K562 (cell line): ENCODE data around the gene LHX3. TPM values are rescaled to one million over a fixed set of nuclear protein-coding genes. Genes with fewer than 3 reads are reported as not detected.

ENCODE experiments used
- ATAC-seq: fragments of 200-7000 bp; cut with Tn5 transposase; 3 replicates; pipeline ENCODE4 v1.9.1; 2020; ENCODE audit warnings: moderate library complexity
- BruUV-seq: library from RNA; stranded (reverse); fragments of 400-500 nt; replicated peaks from 2 replicates; lab custom pipeline; 2021; lab: Mats Ljungman, UMichigan
- CTCF ChIA-PET: fragments of 300-600 bp; formaldehyde crosslinking; extraction: SDS; loops from one replicate; lab custom pipeline; 2021; ENCODE audit warnings: low intra/inter-chr PET ratio; lab: Yijun Ruan, JAX
- POLR2A ChIA-PET: fragments of 300-600, 350-650 bp; sonication (Branson Sonifier 250); formaldehyde crosslinking; extraction: SDS; loops from one replicate; lab custom pipeline; 2021; ENCODE audit warnings: antibody characterized with exemption, inconsistent platforms; lab: Yijun Ruan, JAX
- DNase-seq, 4 experiments: peaks; one replicate each; pipeline versions ENCODE4 v3.0.0 to v3.0.0-alpha.2; 2011 to 2018; ENCODE audit warnings: low spot score in 3 of 4, mixed read lengths in 3 of 4; ENCODE audit errors: extremely low read depth in 1 of 4
- FAIRE-seq: peaks from 2 replicates; lab custom pipeline; 2011; peaks lifted over from hg19 to GRCh38; lab: Jason Lieb, UNC
- H2AFZ ChIP-seq: 2 replicates; pipeline ENCODE4 v1.6.0; 2011; ENCODE audit warnings: low read depth, low read length, control low read depth, inconsistent platforms
- H3K27ac ChIP-seq: fragments of 200-600 bp; 3 replicates; pipeline ENCODE4 v1.8.0; 2011; ENCODE audit warnings: low read depth, mild to moderate bottlenecking, control low read depth, inconsistent platforms, low read length, moderate library complexity, mixed read lengths; ENCODE audit errors: extremely low read depth
- H3K27me3 ChIP-seq, 2 experiments: fragments of 300-600 bp in 1 of 2; 2 replicates in 1 of 2; 3 replicates in 1 of 2; pipeline versions ENCODE4 v1.6.0 to v1.8.0; 2011; ENCODE audit warnings: inconsistent platforms in 2 of 2, low read length in 2 of 2, mild to moderate bottlenecking in 1 of 2, mixed read lengths in 1 of 2, moderate library complexity in 1 of 2; ENCODE audit not compliant: control insufficient read depth in 2 of 2, insufficient read depth in 2 of 2
- H3K36me3 ChIP-seq: fragments of 300-600 bp; 3 replicates; pipeline ENCODE4 v1.8.0; 2011; ENCODE audit warnings: mild to moderate bottlenecking, low read length, inconsistent platforms; ENCODE audit not compliant: control insufficient read depth, insufficient read depth
- H3K4me1 ChIP-seq, 2 experiments: fragments of 200-600 bp in 1 of 2; replicated peaks in 1 of 2; 2 replicates in 1 of 2; 3 replicates in 1 of 2; pipeline versions ENCODE4 v1.5.1 to v1.8.0; 2011; ENCODE audit warnings: inconsistent platforms in 2 of 2, low read length in 2 of 2, mild to moderate bottlenecking in 1 of 2, mixed read lengths in 1 of 2, moderate library complexity in 1 of 2; ENCODE audit not compliant: control insufficient read depth in 2 of 2, insufficient read depth in 2 of 2
- H3K4me2 ChIP-seq: 2 replicates; pipeline ENCODE4 v1.6.1; 2011; ENCODE audit warnings: low read length, control low read depth, inconsistent platforms, mixed read lengths; ENCODE audit not compliant: insufficient read depth
- H3K4me3 ChIP-seq: fragments of 200-600 bp; sonication (generic), shearing (Covaris generic); 2 replicates; pipeline ENCODE4 v1.5.1; 2016; ENCODE audit warnings: control low read depth, inconsistent platforms
- H3K79me2 ChIP-seq: fragments of 200-600 bp; 3 replicates; pipeline ENCODE4 v1.8.0; 2011; ENCODE audit warnings: low read length, inconsistent platforms; ENCODE audit not compliant: control insufficient read depth, insufficient read depth
- H3K9ac ChIP-seq, 2 experiments: 2 replicates each; pipeline versions ENCODE4 v1.6.0 to v1.6.1; 2011; ENCODE audit warnings: low read depth in 2 of 2, low read length in 2 of 2, control low read depth in 1 of 2, inconsistent platforms in 1 of 2, mild to moderate bottlenecking in 1 of 2, mixed read lengths in 1 of 2; ENCODE audit not compliant: insufficient read depth in 1 of 2
- H3K9me1 ChIP-seq: one replicate; pipeline ENCODE4 v1.6.0; 2011; ENCODE audit warnings: inconsistent platforms, mild to moderate bottlenecking, low read length, moderate library complexity; ENCODE audit not compliant: control insufficient read depth, insufficient read depth
- H3K9me3 ChIP-seq: replicated peaks from 2 replicates; pipeline ENCODE4 v1.5.1; 2011; ENCODE audit warnings: low read depth, low read length, inconsistent platforms; ENCODE audit not compliant: control insufficient read depth, insufficient read depth
- H4K20me1 ChIP-seq: replicated peaks from 2 replicates; pipeline ENCODE4 v1.6.1; 2011; ENCODE audit warnings: low read length, inconsistent platforms, mixed read lengths; ENCODE audit not compliant: control insufficient read depth, insufficient read depth
- CHD2 ChIP-seq: IDR thresholded peaks from 2 replicates; pipeline ENCODE4 v1.6.1; 2011; ENCODE audit warnings: low read depth, low read length
- E2F5 ChIP-seq: sonication (generic); formaldehyde crosslinking; IDR thresholded peaks from 2 replicates; pipeline ENCODE4 v1.8.0; 2022; ENCODE audit warnings: mild to moderate bottlenecking, missing genetic modification reagents
- ESRRB ChIP-seq: fragments of 250-450 bp; sonication (Bioruptor Pico); IDR thresholded peaks from 2 replicates; pipeline ENCODE4 v1.5.0; 2020; ENCODE audit warnings: mild to moderate bottlenecking, moderate library complexity, borderline replicate concordance
- NFATC3 ChIP-seq: fragments of 450-650 bp; IDR thresholded peaks from 2 replicates; pipeline ENCODE4 v1.6.1; 2017; ENCODE audit warnings: mild to moderate bottlenecking
- NFIC ChIP-seq: fragments of 450-650 bp; IDR thresholded peaks from 2 replicates; pipeline ENCODE4 v1.6.1; 2017; ENCODE audit warnings: mild to moderate bottlenecking, inconsistent platforms
- RNF219 ChIP-seq: fragments of 250-450 bp; sonication (Bioruptor Pico); IDR thresholded peaks from 2 replicates; pipeline ENCODE4 v1.5.0; 2022; ENCODE audit warnings: mild to moderate bottlenecking
- ZBTB2 ChIP-seq: fragments of 450-650 bp; IDR thresholded peaks from 2 replicates; pipeline ENCODE4 v1.6.1; 2016; ENCODE audit warnings: antibody characterized with exemption
- ZNF282 ChIP-seq: sonication (generic); formaldehyde crosslinking; IDR thresholded peaks from 2 replicates; pipeline ENCODE4 v1.8.1; 2023; ENCODE audit warnings: missing genetic modification reagents
- ZNF318 ChIP-seq, 2 experiments: fragments of 450-650 bp; IDR thresholded peaks; 2 replicates each; pipeline ENCODE4 v1.6.1; 2016; ENCODE audit warnings: mild to moderate bottlenecking in 2 of 2, borderline replicate concordance in 1 of 2, low read depth in 1 of 2, moderate library complexity in 1 of 2
- WGBS: fragments of 100-300 bp; shearing (Covaris generic); methylation state at CpG from one replicate; pipeline ENCODE4 v1.1.6; 2016; ENCODE audit warnings: low coverage, mixed read lengths; ENCODE audit not compliant: insufficient coverage; ENCODE audit errors: missing lambda C conversion rate; 5-methylcytosine and 5-hydroxymethylcytosine counted together
- in situ Hi-C: fragments of 300-500 bp; cut with MboI; formaldehyde crosslinking; loops from 4 replicates; pipeline ENCODE4 v1.15.0; 2018; ENCODE audit warnings: inconsistent platforms, mixed read lengths
- intact Hi-C: fragments of 100-400 bp; cut with micrococcal nuclease; formaldehyde crosslinking; loops from 2 replicates; pipeline ENCODE4 v1.14.2; 2022
- polyA plus RNA-seq, 8 experiments: library from polyadenylated mRNA; depleted of rRNA in 4 of 8; stranded (reverse) in 5 of 8; unstranded in 3 of 8; fragments of >200 nt; fragmentation: Nextera tagmentation in 2 of 8; fragmentation: Illumina TruSeq in 1 of 8; extraction: Ambion mirVana in 2 of 8; extraction: Trizol in 1 of 8; gene quantifications; 2 replicates each; pipeline versions ENCODE4 v1.2.1 to v1.2.3, GENCODE V29; 2011 to 2014; ENCODE audit warnings: inconsistent platforms in 1 of 8, missing spikeins in 1 of 8
- total RNA-seq, 7 experiments: library from RNA; depleted of rRNA in 6 of 7; stranded (reverse); fragments of >200 nt in 6 of 7; fragmentation: Illumina TruSeq in 2 of 7; extraction: Trizol in 2 of 7; gene quantifications; 2 replicates each; pipeline versions ENCODE4 v1.2.1 to v1.2.3, GENCODE V29; 2011 to 2021; ENCODE audit warnings: low replicate concordance in 1 of 7

Gene LHX3
- total and polyA plus RNA-seq, 9 of the 15 experiments (the other 6 are each of a cell fraction or from before 2014, with no cell fraction given), result 0.09 TPM; not detected in 8

- BruUV-seq, result no TSS peak
- H3K27ac ChIP-seq, result no peak overlapping the region
- H3K27me3 ChIP-seq, result peaks cover 17 to 62% of the 10 kb centered on the region in 2 experiments; a peak in 4 of 5 replicates
- no peak overlapping the region for H3K4me2 ChIP-seq
- no peaks in the 10 kb centered on the region for H3K9me3 ChIP-seq
- no peaks in the 10 kb centered on the region for H3K36me3 ChIP-seq
- H3K9ac ChIP-seq, result no peak overlapping the region
- ATAC-seq (no peak), FAIRE-seq (no peak), DNase-seq (no peak)
- WGBS, result 16% methylated on average over 9 of the region's 10 CpGs
- intact Hi-C loops, result no loop called here
- H3K9me1 ChIP-seq, result no peaks in the 10 kb centered on the region
- no peaks in the 10 kb centered on the region for H3K79me2 ChIP-seq
- ChIA-PET POLR2A (no interaction called here), CTCF (no interaction called here)
- no peak overlapping the region for H2AFZ ChIP-seq
- peaks cover 0 to 80% of the 10 kb centered on the region in 2 experiments; a peak in 3 of 5 replicates for H3K4me1 ChIP-seq
- in situ Hi-C loops, result no loop called here
- no peak overlapping the region for H3K4me3 ChIP-seq
- peaks cover 6% of the 10 kb centered on the region; the same call in 1 of the 2 replicates for H4K20me1 ChIP-seq
- TF ChIP-seq RNF219 (CRISPR knock-in tag) (no peak), NFIC (no peak), ZNF282 (CRISPR knock-in tag) (no peak), ESRRB (CRISPR knock-in tag) (no peak), ZNF318 (IDR thresholded peaks at IDR 0.05; ENCODE audit: borderline replicate concordance in 1 of 2, low read depth in 1 of 2) (no peak), E2F5 (no peak), NFATC3 (no peak), ZBTB2 (no peak), CHD2 (no peak)
Observed at GRCh38 chr9:136252846-136253245, 47.9 kb upstream of the LHX3 start.
